ENCODE data around the gene DENND4C.
"Not testable (repeated sequence)": the region's sequence is repeated elsewhere in the genome, so short reads cannot be mapped to it uniquely, and the experiment has no call there.

Gene DENND4C

DNA sequence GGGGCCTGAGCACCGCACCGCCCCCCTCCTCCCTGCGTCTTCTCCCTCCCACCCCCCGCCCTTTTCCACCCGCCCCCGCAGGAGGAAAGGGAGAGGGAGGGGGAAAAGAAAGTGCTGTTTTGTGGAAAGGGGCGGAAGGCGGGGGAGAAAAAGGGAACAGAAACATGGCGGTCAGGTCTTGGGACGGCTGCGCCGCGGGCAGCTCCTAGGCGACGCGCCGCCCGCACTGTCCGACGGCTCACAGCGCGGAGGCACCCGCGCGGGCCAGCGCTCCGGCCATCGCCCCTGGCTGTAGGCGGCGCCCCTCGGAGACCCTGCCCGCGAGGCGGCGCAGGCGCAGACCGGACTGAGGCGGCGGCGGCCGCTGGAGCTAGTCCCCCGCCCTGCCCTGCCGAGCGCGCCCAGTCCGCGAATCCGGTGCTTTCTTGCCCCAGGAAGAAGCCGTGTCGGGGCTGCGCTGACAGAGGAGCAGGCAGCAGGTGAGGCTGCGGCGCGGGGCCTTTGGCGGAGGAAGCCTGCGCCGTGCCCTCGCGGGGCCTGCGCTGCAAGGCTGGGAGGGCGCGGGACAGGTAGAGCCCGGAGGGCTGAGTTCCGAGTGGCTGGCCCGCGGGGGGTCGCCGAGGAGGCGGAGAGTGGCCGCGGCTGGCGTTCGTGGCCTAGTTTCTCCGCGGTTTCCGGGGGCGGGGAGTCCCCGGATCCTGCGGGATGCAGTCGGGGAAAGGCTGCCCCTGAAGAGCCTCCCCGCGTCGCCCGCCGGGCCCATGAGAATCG is at the start of gene DENND4C:
Gene DENND4C, plus strand, starts transcription at position 339 of the 771 bp plus-strand sequence. CDS start 45,482 bp downstream, outside the sequence.
- peak; percentile 88 for DNase-seq (ENCODE audit: low spot score)

DNA sequence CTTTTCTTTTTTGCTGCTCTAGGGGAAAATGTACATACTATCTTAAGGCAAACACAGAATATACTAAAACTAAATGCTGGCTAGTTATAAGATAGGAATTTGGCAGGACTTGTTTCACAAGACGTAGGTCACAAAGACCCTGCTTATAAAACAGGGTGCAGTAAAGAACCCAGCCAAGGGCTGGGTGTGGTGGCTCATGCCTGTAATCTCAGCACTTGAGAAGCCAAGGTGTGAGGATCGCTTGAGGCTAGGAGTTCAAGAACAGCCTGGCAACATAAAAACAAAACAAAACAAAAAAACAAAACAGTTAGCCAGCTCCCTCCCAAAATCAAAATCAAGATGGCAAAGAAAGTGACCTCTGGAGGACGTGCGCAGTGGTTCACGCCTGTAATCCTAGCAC is 49.5 kb upstream of the DENND4C start:
- DNase-seq (ENCODE audit: low spot score) = no peak

DNA sequence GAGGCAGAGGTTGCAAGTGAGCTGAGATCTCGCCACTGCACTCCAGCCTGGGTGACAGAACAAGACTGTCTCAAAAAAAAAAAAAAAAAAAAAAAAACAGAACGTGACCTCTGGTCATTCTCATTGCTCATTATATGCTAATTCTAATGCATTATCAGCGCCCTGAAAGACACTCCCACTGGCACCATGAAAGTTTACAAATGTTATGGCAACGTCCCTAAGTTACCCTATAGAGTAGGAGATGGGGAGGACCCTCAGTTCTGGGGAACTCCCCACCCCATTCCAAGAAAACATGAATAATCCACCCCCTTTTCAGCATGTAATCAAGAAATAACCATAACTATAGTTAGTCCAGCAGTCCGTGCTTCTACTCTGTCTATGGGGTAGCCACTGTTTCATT is 48.9 kb upstream of the DENND4C start:
- DNase-seq (ENCODE audit: low spot score) = no peak

DNA sequence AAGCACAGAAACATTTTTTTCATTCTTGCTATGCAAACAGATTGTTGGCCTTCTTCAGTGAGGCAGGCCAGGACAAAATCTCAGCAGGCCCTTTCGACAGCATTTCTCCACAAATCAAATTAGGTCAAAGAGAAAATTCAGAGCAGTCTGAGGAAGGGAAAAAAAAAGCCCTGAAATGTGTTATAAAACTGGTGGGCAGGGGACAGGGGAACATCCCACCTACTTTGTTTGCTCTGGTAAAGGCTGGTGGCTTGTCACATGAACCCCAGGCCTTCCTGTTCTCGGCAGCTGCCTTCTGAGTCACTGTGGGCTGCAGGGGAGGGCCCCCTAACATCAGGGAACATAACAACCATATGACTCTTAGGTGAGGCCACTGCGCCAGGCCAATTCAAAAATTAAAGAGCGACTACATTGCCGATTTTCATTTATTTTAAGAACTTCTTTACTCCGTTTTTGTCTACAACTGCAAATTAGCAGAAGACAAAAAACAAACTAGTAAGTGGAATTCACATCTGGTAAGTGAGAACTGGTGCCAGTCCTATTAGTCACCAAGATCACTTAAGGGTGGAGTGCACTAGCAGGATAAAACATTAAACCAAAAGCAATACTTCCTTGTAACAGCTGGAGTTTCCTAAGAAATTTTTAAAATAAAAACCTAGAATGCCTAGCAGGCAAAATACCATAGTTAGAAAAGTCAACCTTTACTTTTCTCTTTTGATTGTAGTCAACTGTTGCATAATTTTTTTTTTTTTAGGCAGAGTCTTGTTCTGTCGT is 46.2 kb upstream of the DENND4C start:
- peak; percentile 41 for DNase-seq (ENCODE audit: low spot score)

DNA sequence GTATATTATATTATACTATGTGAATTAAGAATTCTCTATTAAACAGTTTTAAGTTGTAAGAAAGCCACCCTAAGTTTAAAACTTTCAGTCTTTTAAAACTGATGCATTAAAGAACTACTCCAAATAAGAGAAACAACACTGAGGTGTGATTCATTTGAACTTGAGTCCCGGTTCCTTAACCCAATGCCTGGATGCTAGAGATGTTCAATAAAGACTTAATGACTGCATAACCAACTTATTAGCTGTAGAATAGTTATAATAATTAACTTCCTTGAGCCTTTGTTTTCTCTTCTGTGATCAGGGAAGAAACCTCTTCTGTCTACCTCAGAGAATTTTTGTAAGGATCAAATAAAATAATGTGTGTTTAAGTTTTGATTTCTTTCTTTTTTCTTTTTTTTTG is 45.3 kb upstream of the DENND4C start:
- DNase-seq (ENCODE audit: low spot score) = no peak

DNA sequence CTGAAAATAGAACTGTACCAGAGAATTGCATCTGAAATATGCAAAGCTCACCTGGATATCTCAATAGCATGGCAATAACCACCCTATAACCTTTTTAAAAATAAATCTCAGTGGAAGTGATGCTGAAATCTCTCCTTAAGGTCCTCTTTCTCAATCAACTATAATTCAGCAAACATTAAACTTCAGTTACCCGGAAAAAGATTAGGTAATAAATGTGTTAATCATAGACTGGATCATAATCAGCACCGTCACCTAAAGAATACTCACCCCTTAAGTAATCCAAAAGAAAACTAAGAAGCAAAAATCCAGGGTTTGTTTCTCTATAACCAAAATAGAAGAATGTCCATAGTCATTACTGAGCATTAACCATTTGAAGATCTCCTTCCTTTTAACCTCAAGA is 44.3 kb upstream of the DENND4C start:
- no peak for DNase-seq (ENCODE audit: low spot score)

DNA sequence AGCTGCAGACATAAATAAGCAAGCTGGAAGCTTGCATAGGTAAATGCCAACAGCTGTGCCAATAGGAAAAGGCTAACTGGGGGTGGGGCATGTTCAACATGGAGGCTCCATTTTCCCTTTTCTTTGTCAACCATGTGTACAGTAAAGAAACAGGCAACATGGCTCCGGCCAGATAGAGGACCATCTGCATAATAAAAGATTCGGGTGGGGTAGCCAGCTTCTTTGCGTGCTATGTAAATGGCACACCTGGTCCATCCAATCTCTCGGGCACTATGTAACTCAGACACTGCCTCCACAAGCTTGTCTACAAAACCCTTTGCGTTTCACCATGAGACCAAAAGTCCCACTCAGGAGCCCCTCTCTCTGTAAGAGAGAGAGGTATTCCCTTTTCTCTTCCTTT is 41.7 kb upstream of the DENND4C start:
- no peak for DNase-seq (ENCODE audit: low spot score)

DNA sequence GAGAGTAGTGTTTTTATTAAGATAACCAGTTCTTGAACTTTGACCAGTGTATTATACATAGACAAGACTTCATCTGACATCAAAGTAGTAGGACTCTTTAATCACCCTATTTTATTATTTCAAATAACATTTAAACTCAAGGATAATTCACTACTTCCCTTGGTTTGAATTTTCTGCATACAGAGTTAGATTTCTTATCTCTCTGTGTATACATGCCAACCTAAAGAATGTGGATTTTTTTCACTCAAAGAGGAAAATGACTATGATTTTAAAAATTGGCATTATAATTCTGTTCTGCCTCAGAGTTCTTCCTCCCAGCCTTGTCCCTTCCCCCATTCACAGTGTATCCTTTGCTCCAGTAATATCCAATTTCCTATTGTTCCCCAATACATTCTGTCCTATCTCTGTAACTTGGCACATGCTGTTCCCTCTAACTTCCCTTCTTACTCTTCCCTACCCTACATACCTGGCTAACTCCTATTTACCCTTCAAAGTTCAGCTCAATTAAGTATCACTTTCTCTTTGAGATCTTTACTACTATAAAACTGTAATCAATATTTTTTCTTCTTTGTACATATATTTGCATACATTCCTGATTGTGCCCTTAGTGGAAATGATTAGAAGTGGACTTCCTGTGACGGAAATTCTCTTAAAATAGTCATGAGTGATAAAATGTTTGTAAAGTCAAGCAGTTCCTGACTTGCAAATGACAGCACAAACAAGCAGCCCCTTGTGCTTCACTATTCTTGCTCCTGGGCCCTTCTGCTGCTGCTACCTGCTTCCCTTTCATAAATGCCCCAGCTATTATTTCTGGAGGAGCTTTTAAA is 38.1 kb upstream of the DENND4C start:
- no peak for DNase-seq (ENCODE audit: low spot score)

DNA sequence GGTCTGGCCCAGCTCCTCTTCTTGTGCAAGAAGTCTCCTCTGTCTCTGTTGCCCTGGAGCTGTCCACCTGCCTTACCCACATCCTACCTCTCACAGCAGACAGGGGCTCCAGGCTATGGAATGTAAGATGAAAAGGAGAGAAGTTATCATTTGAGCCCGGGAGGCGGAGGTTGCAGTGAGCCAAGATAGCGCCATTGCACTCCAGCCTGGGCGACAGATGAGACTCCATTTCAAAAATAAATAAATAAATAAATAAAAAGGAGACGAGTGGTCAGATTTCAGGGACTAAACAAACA is 37.5 kb upstream of the DENND4C start:
- no peak for DNase-seq (ENCODE audit: low spot score)

DNA sequence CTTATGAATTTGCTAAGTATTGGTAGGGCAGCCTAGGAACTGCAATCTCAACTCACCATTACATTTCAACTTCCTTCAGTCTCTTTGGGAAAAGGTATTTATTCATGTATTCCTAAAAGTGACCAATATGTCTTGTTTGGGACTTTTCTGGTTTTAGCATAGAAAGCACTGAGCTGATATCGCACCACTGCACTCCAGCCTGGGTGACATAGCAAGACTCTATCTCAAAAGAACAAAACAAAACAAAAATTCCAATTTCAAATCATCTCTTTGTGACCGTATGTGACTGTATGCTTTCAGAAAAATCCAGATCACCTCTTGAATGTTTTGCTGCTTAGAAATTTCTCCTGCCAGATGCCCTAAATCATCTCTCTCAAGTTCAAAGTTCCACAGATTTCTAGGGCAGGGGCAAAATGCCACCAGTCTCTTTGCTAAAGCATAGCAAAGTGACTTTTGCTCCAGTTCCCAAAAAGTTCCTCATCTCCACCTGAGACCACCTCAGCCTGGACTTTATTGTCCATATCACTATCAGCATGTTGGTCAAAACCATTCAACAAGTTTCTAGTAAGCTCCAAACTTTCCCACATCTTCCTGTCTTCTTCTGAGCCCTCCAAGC is 37.0 kb upstream of the DENND4C start:
- DNase-seq (ENCODE audit: low spot score) = not testable (repeated sequence)

DNA sequence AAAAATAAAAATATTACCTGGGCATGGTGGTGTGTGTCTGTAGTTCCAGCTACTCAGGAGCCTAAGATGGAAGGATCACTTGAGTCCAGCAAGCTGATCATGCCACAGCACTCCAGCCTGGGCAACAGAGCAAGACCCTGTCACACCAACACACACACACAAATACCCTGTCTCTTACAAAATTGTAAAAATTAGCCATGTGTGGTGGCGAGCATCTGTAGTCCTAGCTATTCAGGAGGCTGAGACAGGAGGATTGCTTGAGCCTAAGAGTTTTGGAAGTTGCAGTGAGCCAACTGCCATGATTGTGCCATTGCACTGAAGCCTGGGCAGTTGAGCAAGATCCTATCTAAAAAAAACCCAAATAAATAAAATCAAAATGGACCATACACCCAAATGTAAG is 32.1 kb upstream of the DENND4C start:
- DNase-seq (ENCODE audit: low spot score) = no peak

DNA sequence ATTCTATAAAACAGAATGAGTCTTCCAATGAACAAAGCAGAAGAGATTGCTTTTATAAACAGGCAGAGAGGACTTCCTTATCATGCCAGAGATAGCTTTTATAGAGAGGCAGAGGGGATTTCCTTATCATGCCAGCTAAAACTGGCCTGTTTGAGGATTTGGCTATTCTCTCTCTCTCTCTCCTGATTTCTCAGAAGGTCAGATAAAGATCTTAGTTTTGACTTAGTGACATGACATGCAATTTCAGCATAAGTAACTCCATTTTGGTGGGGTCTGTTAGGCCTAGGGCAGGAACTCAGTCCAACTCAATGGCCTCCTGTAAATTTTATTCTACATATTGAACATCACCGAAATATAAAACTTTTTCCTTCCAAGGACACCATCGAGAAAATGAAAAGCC is 31.5 kb upstream of the DENND4C start:
- DNase-seq (ENCODE audit: low spot score) = no peak

DNA sequence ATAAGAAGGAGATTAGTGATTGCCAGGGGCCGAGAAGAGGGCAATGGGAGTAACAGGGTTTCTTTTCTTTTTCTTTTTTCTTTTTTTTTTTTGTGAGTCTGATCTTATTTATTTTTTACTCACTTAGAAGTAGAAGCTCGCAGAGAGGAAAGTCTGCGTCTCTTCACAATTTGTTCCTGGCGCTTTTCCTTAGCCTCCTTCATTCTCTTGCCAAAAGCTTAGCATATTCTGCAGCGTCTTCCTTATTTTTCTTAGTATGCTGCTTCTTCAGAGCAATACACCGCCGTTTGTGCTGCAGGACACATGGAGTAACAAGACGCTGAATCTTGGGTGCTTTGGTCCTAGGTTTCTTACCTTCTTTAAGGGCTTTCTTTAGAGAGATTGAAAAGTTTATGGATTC is 30.3 kb upstream of the DENND4C start:
- DNase-seq (ENCODE audit: low spot score) = no peak

DNA sequence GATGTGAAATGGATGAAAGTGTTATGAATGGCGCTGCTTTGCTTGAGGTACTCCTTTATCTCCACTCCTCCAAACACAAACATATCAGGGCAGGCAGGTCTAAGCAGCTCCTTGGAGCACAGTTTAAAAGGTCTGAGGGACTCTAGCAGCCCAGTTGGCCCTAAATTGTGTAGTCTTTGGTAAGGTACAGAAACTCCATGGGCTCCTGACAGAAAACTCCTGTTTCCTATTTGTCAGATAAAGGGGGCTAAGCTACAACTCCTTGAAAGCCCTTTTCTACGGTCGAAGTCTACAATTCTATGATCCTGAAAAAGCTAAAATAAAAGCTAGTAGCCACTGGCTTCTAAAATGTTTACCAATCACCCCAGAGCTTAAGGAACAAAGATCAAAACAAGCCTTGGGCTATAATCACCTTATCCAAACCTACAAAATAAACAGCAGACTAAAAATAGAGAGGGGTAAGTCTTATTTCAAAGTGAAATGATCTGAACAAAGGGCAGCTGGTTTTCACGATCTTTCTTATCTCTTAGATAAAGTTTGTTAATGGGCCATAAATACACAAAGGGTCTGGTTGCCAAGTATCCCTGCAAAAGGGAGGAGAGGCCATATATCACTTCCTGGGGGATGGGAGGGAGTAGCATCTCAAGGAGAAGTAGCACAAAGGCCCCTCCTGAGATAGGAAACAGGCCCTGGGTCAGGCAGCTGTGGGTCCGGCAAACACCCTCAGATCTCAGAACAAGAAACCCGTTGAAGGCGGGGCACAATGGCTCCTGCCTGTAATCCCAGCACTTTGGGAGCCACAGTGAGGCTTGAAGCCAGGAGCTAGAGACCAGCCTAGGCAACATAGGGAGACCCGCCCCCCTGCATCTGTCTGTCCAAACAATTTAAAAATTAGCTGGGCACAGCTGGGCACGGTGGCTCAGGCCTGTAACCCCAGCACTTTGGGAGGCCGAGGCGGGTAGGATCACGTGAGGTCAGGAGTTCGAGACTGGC is 28.3 kb upstream of the DENND4C start:
- no peak for DNase-seq (ENCODE audit: low spot score)

DNA sequence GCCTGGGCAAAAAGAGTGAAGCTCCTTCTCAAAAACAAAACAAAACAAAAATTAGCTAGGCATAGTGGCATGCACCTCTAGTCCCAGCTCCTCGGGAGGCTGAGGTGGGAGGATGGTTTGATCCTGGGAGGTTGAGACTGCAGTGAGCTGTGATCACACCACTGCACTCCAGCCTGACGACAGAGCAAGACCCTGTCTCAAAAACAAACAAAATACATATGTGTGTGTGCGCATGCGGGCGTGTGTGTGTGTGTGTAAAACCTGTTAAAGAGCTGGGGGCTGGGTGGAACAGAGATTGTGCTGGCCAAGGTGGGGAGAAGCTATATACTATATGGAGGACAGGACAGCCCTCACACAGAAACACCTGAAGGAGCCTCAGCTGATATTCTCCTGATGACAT is 27.4 kb upstream of the DENND4C start:
- no peak for DNase-seq (ENCODE audit: low spot score)

DNA sequence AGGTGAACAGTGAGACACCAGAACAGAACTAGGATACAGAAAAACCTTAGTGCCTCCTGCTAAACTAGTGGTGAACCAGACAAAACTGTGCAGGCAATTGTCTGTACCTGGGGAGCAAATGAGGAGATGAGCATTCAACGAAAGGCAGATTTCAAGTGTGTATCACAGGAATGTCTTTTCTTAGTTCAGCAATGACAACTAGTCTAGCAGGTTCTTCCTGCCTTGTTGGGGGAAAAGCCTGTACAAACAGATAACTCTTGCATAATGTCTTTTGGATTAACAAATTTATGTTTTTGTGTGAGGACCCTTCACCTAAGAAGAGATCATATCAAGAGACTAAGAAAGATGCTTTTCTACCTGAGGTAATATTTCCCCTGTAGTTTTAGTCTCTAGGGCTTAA is 21.8 kb upstream of the DENND4C start:
- no peak for DNase-seq (ENCODE audit: low spot score)

DNA sequence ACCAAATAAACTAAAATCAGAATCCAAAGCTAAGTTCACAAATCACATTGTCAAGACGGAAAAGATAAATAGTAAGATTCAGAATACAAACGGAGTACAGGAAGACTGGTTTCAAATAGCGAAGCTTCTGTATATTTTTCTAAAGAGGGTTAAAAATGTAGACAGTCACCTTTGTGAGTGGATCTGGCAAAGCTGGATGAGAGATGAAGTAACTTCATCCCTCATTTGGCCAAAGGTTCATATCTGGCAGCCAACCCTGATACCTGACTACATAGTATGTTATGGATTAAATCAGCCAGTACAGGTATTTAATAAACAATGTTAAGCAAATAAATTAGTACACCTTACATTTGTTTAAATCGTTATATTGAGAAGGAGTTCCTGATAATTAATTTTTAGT is 21.3 kb upstream of the DENND4C start:
- DNase-seq (ENCODE audit: low spot score) = no peak

DNA sequence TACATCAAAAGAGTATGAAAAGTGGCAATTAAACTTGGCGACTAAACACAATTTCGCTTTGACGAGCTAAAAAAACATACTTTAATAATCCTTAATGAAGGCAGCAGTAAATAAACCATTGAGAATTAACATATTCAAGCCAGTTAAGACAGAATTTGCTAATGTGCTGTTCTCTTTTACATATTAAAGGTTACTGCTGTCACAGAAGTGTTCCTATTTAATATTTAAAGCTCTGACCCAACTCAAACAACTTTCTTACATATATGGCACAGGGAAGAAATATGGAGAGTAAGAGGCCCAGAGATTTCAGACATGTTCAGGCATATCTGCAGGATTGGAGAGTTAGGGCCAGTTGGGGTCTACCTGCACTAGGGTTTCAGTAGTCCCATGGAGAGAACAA is 16.7 kb upstream of the DENND4C start:
- no peak for DNase-seq (ENCODE audit: low spot score)

DNA sequence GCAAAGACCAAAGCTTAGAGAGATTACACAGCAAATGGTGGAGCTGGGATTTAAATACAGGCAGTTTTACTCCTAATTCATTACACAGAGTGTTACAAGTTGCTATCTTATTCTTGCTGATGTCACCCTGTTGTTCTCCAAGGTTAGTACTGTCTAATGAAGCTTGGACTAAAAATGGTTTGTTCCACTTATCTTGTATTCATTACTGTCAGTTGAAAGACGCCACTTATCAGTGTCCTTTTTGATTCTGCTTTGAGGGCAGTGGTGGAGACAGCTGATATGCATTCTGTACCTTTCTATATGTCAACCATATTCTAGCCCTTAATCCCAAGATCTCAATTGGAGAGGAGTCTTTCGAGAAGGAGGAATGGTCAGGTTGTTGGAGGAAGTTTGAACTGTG is 14.0 kb upstream of the DENND4C start:
- DNase-seq (ENCODE audit: low spot score) = no peak

DNA sequence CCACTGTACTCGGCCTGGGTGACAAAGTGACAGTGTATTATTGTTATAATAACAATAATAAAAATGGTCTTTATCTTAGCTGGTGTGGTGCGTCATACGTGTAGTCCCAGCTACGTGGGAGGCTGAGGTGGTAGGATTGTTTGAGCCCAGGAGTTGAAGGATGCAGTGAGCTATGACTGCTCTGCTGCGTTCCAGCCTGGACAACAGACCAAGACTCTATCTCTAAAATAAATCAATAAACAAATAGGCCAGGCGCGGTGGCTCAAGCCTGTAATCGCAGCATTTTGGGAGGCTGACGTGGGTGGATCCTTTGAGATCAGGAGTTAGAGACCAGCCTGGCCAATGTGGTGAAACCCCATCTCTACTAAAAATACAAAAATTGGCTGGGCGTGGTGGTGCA is 9.2 kb upstream of the DENND4C start:
- no peak for DNase-seq (ENCODE audit: low spot score)

DNA sequence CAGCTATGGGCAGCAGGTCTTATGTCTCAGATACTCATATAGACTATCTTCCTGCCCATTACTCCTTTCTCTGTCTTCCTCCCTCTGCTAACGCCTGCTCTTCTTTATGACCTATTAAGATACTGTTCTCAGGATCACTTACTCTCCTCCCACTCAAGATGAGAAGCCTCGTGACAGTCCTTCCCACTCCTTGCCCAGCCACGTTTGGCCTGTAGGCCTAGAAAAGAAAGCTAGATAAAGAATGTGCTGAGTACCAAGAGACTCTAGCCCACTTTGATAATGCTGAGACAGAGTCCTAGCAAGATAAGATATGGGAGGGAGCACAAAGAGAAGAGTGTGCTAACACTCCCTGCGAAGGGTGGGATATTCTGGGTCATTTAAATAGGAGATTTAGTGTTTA is 6.8 kb upstream of the DENND4C start:
- no peak for DNase-seq (ENCODE audit: low spot score)

All from globus pallidus (tissue), 1 donor.